T47D (cell line): ENCODE measurements around the gene RGS3.
A peak's percentile ranks its signal among the peaks of the same experiment; 100 is the strongest.

Experiments
- DNase-seq, 2 experiments: peaks; one replicate each; pipeline versions ENCODE4 v3.0.0 to v3.0.0-alpha.2; 2011 to 2012; ENCODE audit warnings: low read depth in 1 of 2, low spot score in 1 of 2
- JUND ChIP-seq: IDR thresholded peaks from 2 replicates; pipeline ENCODE4 v1.6.1; 2012; ENCODE audit warnings: low read depth
- in situ Hi-C: cut with HindIII; loops from 2 replicates; pipeline ENCODE4 v1.10.0; 2016; ENCODE audit warnings: low sequenced_read_pairs, low pct_unique_long_range_greater_than_20kb

Gene RGS3

GRCh38 chr9:113471566-113471965 is 8.0 kb downstream of the RGS3 start:
- no peak for TF ChIP-seq JUND
- no peak for DNase-seq
- in situ Hi-C loops, result no loop called here

GRCh38 chr9:113472199-113472598 is 8.7 kb downstream of the RGS3 start:
- DNase-seq, result no peak
- in situ Hi-C loops, result no loop called here
- TF ChIP-seq JUND, result no peak

GRCh38 chr9:113474360-113475028 is 11.0 kb downstream of the RGS3 start:
- TF ChIP-seq JUND, result no peak
- DNase-seq, result no peak
- in situ Hi-C loops, result no loop called here

GRCh38 chr9:113475031-113475430 is 11.5 kb downstream of the RGS3 start:
- no peak for DNase-seq
- no peak for TF ChIP-seq JUND
- in situ Hi-C loops, result no loop called here

GRCh38 chr9:113475992-113476391 is 12.5 kb downstream of the RGS3 start:
- DNase-seq, result no peak
- in situ Hi-C loops, result no loop called here
- no peak for TF ChIP-seq JUND

GRCh38 chr9:113476511-113476916 is 13.0 kb downstream of the RGS3 start:
- no peak for DNase-seq
- in situ Hi-C loops, result no loop called here
- TF ChIP-seq JUND, result no peak

GRCh38 chr9:113477058-113477457 is 13.5 kb downstream of the RGS3 start:
- DNase-seq, result no peak
- no peak for TF ChIP-seq JUND
- in situ Hi-C loops, result no loop called here

- no peak for DNase-seq
- in situ Hi-C loops, result no loop called here
- TF ChIP-seq JUND, result no peak
These were observed 14.1 kb downstream of the RGS3 start for GRCh38 chr9:113477661-113478060.

GRCh38 chr9:113479174-113479621 is 15.7 kb downstream of the RGS3 start:
- no peak for TF ChIP-seq JUND
- in situ Hi-C loops, result no loop called here

GRCh38 chr9:113480612-113481011 is 17.1 kb downstream of the RGS3 start:
- TF ChIP-seq JUND, result no peak
- no peak for DNase-seq
- in situ Hi-C loops, result no loop called here

More at GRCh38 chr9:113479174-113479621, 15.7 kb downstream of the RGS3 start:
- DNase-seq, result no peak

- in situ Hi-C loops, result no loop called here
- TF ChIP-seq JUND, result no peak
- DNase-seq, result peak in 1 of 2 experiments; percentile 60
These were observed 17.8 kb downstream of the RGS3 start for GRCh38 chr9:113481176-113481787.

GRCh38 chr9:113482341-113482740 is 18.8 kb downstream of the RGS3 start:
- in situ Hi-C loops, result no loop called here

GRCh38 chr9:113482991-113483675 is 19.6 kb downstream of the RGS3 start:
- TF ChIP-seq JUND, result no peak
- DNase-seq, result no peak
- in situ Hi-C loops, result no loop called here

More at GRCh38 chr9:113482341-113482740, 18.8 kb downstream of the RGS3 start:
- no peak for DNase-seq
- no peak for TF ChIP-seq JUND
